IMR-90 (cell line): ENCODE data around the gene IGSF22. TPM values are rescaled to one million over a fixed set of nuclear protein-coding genes. Genes with fewer than 3 reads are reported as not detected.

Experiments
- ATAC-seq: fragments of 200-7000 bp; cut with Tn5 transposase; 2 replicates; pipeline ENCODE4 v1.9.1; 2020; ENCODE audit warnings: low read depth, mild to moderate bottlenecking, moderate library complexity
- BruUV-seq: library from RNA; stranded (reverse); fragments of 400-500 nt; replicated peaks from 2 replicates; lab custom pipeline; 2021; lab: Mats Ljungman, UMichigan
- CTCF ChIA-PET: fragments of 300-600 bp; formaldehyde crosslinking; extraction: SDS; loops from one replicate; lab custom pipeline; 2021; ENCODE audit warnings: antibody characterized with exemption; lab: Yijun Ruan, JAX
- POLR2A ChIA-PET: fragments of 300-600 bp; sonication (Branson Sonifier 250); formaldehyde crosslinking; loops from one replicate; lab custom pipeline; 2022; ENCODE audit warnings: antibody characterized with exemption; ENCODE audit not compliant: unreplicated experiment; lab: Charles Lee
- DNase-seq: peaks from one replicate; pipeline ENCODE4 v3.0.0; 2013
- H2AFZ ChIP-seq: replicated peaks from 2 replicates; pipeline ENCODE3; 2013; ENCODE audit warnings: low read length, mild to moderate bottlenecking; ENCODE audit not compliant: poor library complexity
- H2AK5ac ChIP-seq: 2 replicates; pipeline ENCODE4 v1.6.1; 2013; ENCODE audit warnings: low read depth, low read length, inconsistent platforms
- H2AK9ac ChIP-seq: replicated peaks from 2 replicates; pipeline ENCODE3; 2013; ENCODE audit warnings: mild to moderate bottlenecking, low read depth, low read length, moderate library complexity; ENCODE audit not compliant: poor library complexity
- H2BK120ac ChIP-seq: 2 replicates; pipeline ENCODE4 v1.6.1; 2013; ENCODE audit warnings: low read depth, low read length, inconsistent platforms
- H2BK15ac ChIP-seq: 3 replicates; pipeline ENCODE4 v1.6.1; 2013; ENCODE audit warnings: low read depth, low read length, inconsistent platforms
- H2BK20ac ChIP-seq: 2 replicates; pipeline ENCODE4 v1.6.1; 2013; ENCODE audit warnings: low read depth, mild to moderate bottlenecking, inconsistent platforms, low read length, moderate library complexity
- H2BK5ac ChIP-seq: 2 replicates; pipeline ENCODE4 v1.6.1; 2013; ENCODE audit warnings: mild to moderate bottlenecking, low read depth, low read length, inconsistent platforms; ENCODE audit not compliant: poor library complexity, severe bottlenecking
- H3K14ac ChIP-seq: replicated peaks from 2 replicates; pipeline ENCODE4 v1.6.1; 2013; ENCODE audit warnings: low read depth, low read length, inconsistent platforms
- H3K18ac ChIP-seq: 2 replicates; pipeline ENCODE4 v1.6.1; 2013; ENCODE audit warnings: low read depth, low read length, control low read depth
- H3K23ac ChIP-seq: 2 replicates; pipeline ENCODE4 v1.6.1; 2013; ENCODE audit warnings: low read depth, low read length, inconsistent platforms
- H3K27ac ChIP-seq: 2 replicates; pipeline ENCODE4 v1.5.1; 2013; ENCODE audit warnings: mild to moderate bottlenecking, control low read depth, low read length; ENCODE audit not compliant: insufficient read depth
- H3K27me3 ChIP-seq: 2 replicates; pipeline ENCODE4 v1.6.1; 2013; ENCODE audit warnings: low read length; ENCODE audit not compliant: control insufficient read depth, insufficient read depth
- H3K36me3 ChIP-seq: 2 replicates; pipeline ENCODE4 v1.6.1; 2013; ENCODE audit warnings: low read length, mixed read lengths; ENCODE audit not compliant: control insufficient read depth, insufficient read depth
- H3K4ac ChIP-seq: 2 replicates; pipeline ENCODE4 v1.6.1; 2013; ENCODE audit warnings: low read depth, low read length, inconsistent platforms
- H3K4me1 ChIP-seq: 2 replicates; pipeline ENCODE4 v1.6.1; 2013; ENCODE audit warnings: low read length, mixed read lengths; ENCODE audit not compliant: control insufficient read depth, insufficient read depth
- H3K4me2 ChIP-seq: 2 replicates; pipeline ENCODE4 v1.6.1; 2013; ENCODE audit warnings: low read depth, mild to moderate bottlenecking, control low read depth, low read length, moderate library complexity
- H3K4me3 ChIP-seq: 2 replicates; pipeline ENCODE4 v1.5.1; 2013; ENCODE audit warnings: low read depth, mild to moderate bottlenecking, control low read depth, low read length, moderate library complexity; ENCODE audit not compliant: insufficient read depth
- H3K56ac ChIP-seq: 2 replicates; pipeline ENCODE4 v1.6.1; 2013; ENCODE audit warnings: low read length, inconsistent platforms; ENCODE audit not compliant: insufficient read depth; ENCODE audit errors: extremely low read depth
- H3K79me1 ChIP-seq, 2 experiments: 2 replicates each; pipeline ENCODE4 v1.6.1; 2013; ENCODE audit warnings: low read length in 2 of 2, inconsistent platforms in 1 of 2, low read depth in 1 of 2
- H3K9ac ChIP-seq: 2 replicates; pipeline ENCODE4 v1.6.1; 2013; ENCODE audit warnings: low read depth, low read length, control low read depth
- H3K9me1 ChIP-seq: 2 replicates; pipeline ENCODE4 v1.6.1; 2013; ENCODE audit warnings: low read length, inconsistent platforms; ENCODE audit not compliant: insufficient read depth
- H3K9me3 ChIP-seq: 2 replicates; pipeline ENCODE4 v1.6.1; 2013; ENCODE audit warnings: low read length; ENCODE audit not compliant: control insufficient read depth, insufficient read depth
- H4K20me1 ChIP-seq: 2 replicates; pipeline ENCODE4 v1.6.1; 2013; ENCODE audit warnings: low read length, inconsistent platforms; ENCODE audit not compliant: insufficient read depth
- H4K5ac ChIP-seq: 2 replicates; pipeline ENCODE4 v1.6.1; 2013; ENCODE audit warnings: mild to moderate bottlenecking, low read depth, low read length, control low read depth
- H4K8ac ChIP-seq, 2 experiments: 2 replicates each; pipeline ENCODE4 v1.6.1; 2013; ENCODE audit warnings: low read depth in 2 of 2, low read length in 2 of 2, control low read depth in 1 of 2, inconsistent platforms in 1 of 2
- H4K91ac ChIP-seq: 2 replicates; pipeline ENCODE4 v1.6.1; 2013; ENCODE audit warnings: low read depth, low read length, inconsistent platforms; ENCODE audit not compliant: insufficient read depth
- BHLHE40 ChIP-seq: fragments of 150-350 bp; IDR thresholded peaks from 2 replicates; pipeline ENCODE4 v1.6.1; 2016; ENCODE audit warnings: mild to moderate bottlenecking, low read depth, low read length
- CEBPB ChIP-seq: IDR thresholded peaks from 2 replicates; pipeline ENCODE4 v1.6.1; 2012; ENCODE audit warnings: low read depth, low read length, improper control_type of control experiment
- CHD1 ChIP-seq: IDR thresholded peaks from 2 replicates; pipeline ENCODE4 v1.6.1; 2012; ENCODE audit warnings: low read depth, low read length, improper control_type of control experiment
- CTCF ChIP-seq: conservative IDR thresholded peaks from 2 replicates; pipeline ENCODE4 v1.5.1; 2012; ENCODE audit warnings: mild to moderate bottlenecking, low read depth, low read length, improper control_type of control experiment
- ELK1 ChIP-seq: fragments of 150-350 bp; IDR thresholded peaks from 2 replicates; pipeline ENCODE4 v1.6.1; 2016; ENCODE audit warnings: low read depth, mild to moderate bottlenecking, low read length, moderate library complexity, borderline replicate concordance
- FOS ChIP-seq: fragments of 150-350 bp; IDR thresholded peaks from 2 replicates; pipeline ENCODE4 v1.6.1; 2016; ENCODE audit warnings: low read depth, low read length
- MAFK ChIP-seq: IDR thresholded peaks from 2 replicates; pipeline ENCODE4 v1.6.1; 2012; ENCODE audit warnings: low read depth, low read length, improper control_type of control experiment
- MAZ ChIP-seq: IDR thresholded peaks from 2 replicates; pipeline ENCODE4 v1.6.1; 2012; ENCODE audit warnings: low read depth, mild to moderate bottlenecking, low read length, improper control_type of control experiment, moderate library complexity, borderline replicate concordance
- MXI1 ChIP-seq: IDR thresholded peaks from 2 replicates; pipeline ENCODE4 v1.6.1; 2012; ENCODE audit warnings: low read depth, mild to moderate bottlenecking, low read length, moderate library complexity, borderline replicate concordance
- NFE2L2 ChIP-seq: fragments of 150-350 bp; IDR thresholded peaks from 2 replicates; pipeline ENCODE4 v1.6.1; 2016; ENCODE audit warnings: low read depth, mild to moderate bottlenecking, low read length
- POLR2A ChIP-seq: IDR thresholded peaks from 2 replicates; pipeline ENCODE4 v1.6.1; 2012; ENCODE audit warnings: mild to moderate bottlenecking, low read depth, low read length
- RAD21 ChIP-seq: IDR thresholded peaks from 2 replicates; pipeline ENCODE4 v1.6.1; 2012; ENCODE audit warnings: low read length, improper control_type of control experiment
- RCOR1 ChIP-seq: IDR thresholded peaks from 2 replicates; pipeline ENCODE4 v1.6.1; 2012; ENCODE audit warnings: mild to moderate bottlenecking, low read length, improper control_type of control experiment; ENCODE audit not compliant: insufficient replicate concordance
- RFX5 ChIP-seq: IDR thresholded peaks from 2 replicates; pipeline ENCODE4 v1.8.0; 2012; ENCODE audit warnings: low read depth, mild to moderate bottlenecking, low read length, moderate library complexity
- SMC3 ChIP-seq: fragments of 150-350 bp; IDR thresholded peaks from 2 replicates; pipeline ENCODE4 v1.6.1; 2016; ENCODE audit warnings: low read depth, mild to moderate bottlenecking, antibody characterized with exemption, low read length, moderate library complexity
- USF2 ChIP-seq: fragments of 150-350 bp; IDR thresholded peaks from 2 replicates; pipeline ENCODE4 v1.6.1; 2017; ENCODE audit warnings: mild to moderate bottlenecking, antibody characterized with exemption, low read length, low read depth
- WGBS, 2 experiments: methylation state at CpG; one replicate each; pipeline versions ENCODE4 v1.1.5 to v1.1.7; 2013; ENCODE audit warnings: missing lambda C conversion rate in 2 of 2; ENCODE audit not compliant: insufficient read length in 1 of 2; ENCODE audit errors: extremely low coverage in 2 of 2; 5-methylcytosine and 5-hydroxymethylcytosine counted together
- dilution Hi-C: fragments of 300-500 bp; cut with HindIII; formaldehyde crosslinking; loops from one replicate; pipeline ENCODE4 v1.14.3; 2018; ENCODE audit warnings: low sequenced_read_pairs; ENCODE audit not compliant: unreplicated experiment
- in situ Hi-C: fragments of 300-500 bp; cut with MboI; formaldehyde crosslinking; loops from 3 replicates; pipeline ENCODE4 v1.14.3; 2019; ENCODE audit warnings: low sequenced_read_pairs, inconsistent platforms, mixed read lengths
- intact Hi-C: fragments of 100-400 bp; cut with micrococcal nuclease; formaldehyde crosslinking; loops from 2 replicates; pipeline ENCODE4 v1.10.0; 2022
- polyA plus RNA-seq, 3 experiments: library from polyadenylated mRNA; depleted of rRNA; stranded (reverse); fragments of >200 nt; gene quantifications; 2 replicates each; pipeline ENCODE4 v1.2.3, GENCODE V29; 2012; ENCODE audit warnings: low replicate concordance in 1 of 3
- total RNA-seq: library from RNA; depleted of rRNA; stranded (reverse); fragments of >200 nt; gene quantifications from 2 replicates; pipeline ENCODE4 v1.2.3, GENCODE V29; 2012

Gene IGSF22
- total and polyA plus RNA-seq, 2 of the 4 experiments (the other 2 are of a cell fraction): not detected

GRCh38 chr11:18756889-18757288 lies 30.9 kb upstream of the IGSF22 start:
- Histone ChIP-seq H3K14ac (no peak overlapping the region), H3K27ac (no peak overlapping the region), H3K18ac (no peak overlapping the region), H3K27me3 (peaks cover 5% of the 10 kb centered on the region; the same call in 1 of the 2 replicates), H4K20me1 (no peaks in the 10 kb centered on the region), H3K4ac (no peak overlapping the region), H3K23ac (no peak overlapping the region), H3K56ac (no peak overlapping the region), H3K9ac (no peak overlapping the region), H4K8ac (no peak overlapping the region), H3K9me1 (no peaks in the 10 kb centered on the region), H3K79me1 (no peaks in the 10 kb centered on the region), H2BK15ac (no peak overlapping the region), H4K5ac (no peak overlapping the region), H4K91ac (no peak overlapping the region), H3K36me3 (no peaks in the 10 kb centered on the region), H2BK5ac (no peak overlapping the region), H2BK20ac (no peak overlapping the region), H2BK120ac (no peak overlapping the region), H2AFZ (no peak overlapping the region), H3K4me3 (no peak overlapping the region), H2AK9ac (no peak overlapping the region), H3K4me1 (no peaks in the 10 kb centered on the region), H2AK5ac (no peak overlapping the region), H3K9me3 (no peaks in the 10 kb centered on the region), H3K4me2 (no peak overlapping the region)
- dilution Hi-C loops: no loop called here
- ChIA-PET POLR2A (no interaction called here), CTCF (no interaction called here)
- in situ Hi-C loops: no loop called here
- no CpG with 5 or more reads among the region's 2 CpGs for WGBS, 2 experiments
- ATAC-seq: no peak
- intact Hi-C loops: no loop called here
- DNase-seq: no peak
- TF ChIP-seq RAD21 (no peak), ELK1 (no peak), BHLHE40 (no peak), MAFK (no peak), MAZ (no peak), FOS (no peak), CHD1 (no peak), SMC3 (no peak), USF2 (no peak), RFX5 (no peak), NFE2L2 (no peak), CEBPB (no peak), MXI1 (no peak), RCOR1 (no peak), POLR2A (no peak), CTCF (no peak)
- BruUV-seq: no TSS peak
